HL-60 (cell line): ENCODE results near the gene SPAG17.

Source experiments
- DNase-seq, 2 experiments: peaks; one replicate each; pipeline ENCODE4 v3.0.0-alpha.2; 2010 to 2020; ENCODE audit warnings: low read depth in 1 of 2, low spot score in 1 of 2
- H3K27ac ChIP-seq: fragments of 250-450 bp; sonication (Bioruptor Pico); replicated peaks from 2 replicates; pipeline ENCODE4 v1.5.1; 2020; ENCODE audit warnings: mild to moderate bottlenecking, moderate library complexity
- H3K27me3 ChIP-seq: fragments of 250-450 bp; sonication (Bioruptor Pico); 2 replicates; pipeline ENCODE4 v1.5.1; 2021; ENCODE audit warnings: mild to moderate bottlenecking, moderate library complexity; ENCODE audit not compliant: insufficient read depth, poor library complexity, severe bottlenecking
- H3K4me3 ChIP-seq: replicated peaks from 2 replicates; pipeline ENCODE4 v1.5.1; 2011; ENCODE audit warnings: mild to moderate bottlenecking, control low read depth, low read length; ENCODE audit not compliant: insufficient read depth
- GABPA ChIP-seq: IDR thresholded peaks from 2 replicates; pipeline ENCODE4 v1.6.1; 2012; ENCODE audit warnings: low read depth
- POLR2AphosphoS5 ChIP-seq: IDR thresholded peaks from 2 replicates; pipeline ENCODE4 v1.6.1; 2012; ENCODE audit warnings: low read depth
- SPI1 ChIP-seq: IDR thresholded peaks from 2 replicates; pipeline ENCODE4 v1.6.1; 2012; ENCODE audit warnings: low read depth, mild to moderate bottlenecking, borderline replicate concordance
- TF ChIP-seq, protein P1 (sequence below): IDR thresholded peaks from one replicate; pipeline ENCODE4 v1.5.1; 2011; ENCODE audit warnings: low read length, control low read depth, inconsistent platforms; ENCODE audit not compliant: insufficient read depth
- TF ChIP-seq, protein P2 (sequence below): IDR thresholded peaks from 2 replicates; pipeline ENCODE4 v1.6.1; 2012; ENCODE audit warnings: low read depth; ENCODE audit not compliant: insufficient replicate concordance

Gene SPAG17

GRCh38 chr1:118128761-118129160, 56.3 kb downstream of the SPAG17 start:
- DNase-seq = no peak
- H3K4me3 ChIP-seq = no peak overlapping the region
- H3K27me3 ChIP-seq = no peaks in the 10 kb centered on the region
- no peak overlapping the region for H3K27ac ChIP-seq
- TF ChIP-seq POLR2AphosphoS5 (no peak), SPI1 (no peak), GABPA (no peak)
- TF ChIP-seq, protein P1, sequence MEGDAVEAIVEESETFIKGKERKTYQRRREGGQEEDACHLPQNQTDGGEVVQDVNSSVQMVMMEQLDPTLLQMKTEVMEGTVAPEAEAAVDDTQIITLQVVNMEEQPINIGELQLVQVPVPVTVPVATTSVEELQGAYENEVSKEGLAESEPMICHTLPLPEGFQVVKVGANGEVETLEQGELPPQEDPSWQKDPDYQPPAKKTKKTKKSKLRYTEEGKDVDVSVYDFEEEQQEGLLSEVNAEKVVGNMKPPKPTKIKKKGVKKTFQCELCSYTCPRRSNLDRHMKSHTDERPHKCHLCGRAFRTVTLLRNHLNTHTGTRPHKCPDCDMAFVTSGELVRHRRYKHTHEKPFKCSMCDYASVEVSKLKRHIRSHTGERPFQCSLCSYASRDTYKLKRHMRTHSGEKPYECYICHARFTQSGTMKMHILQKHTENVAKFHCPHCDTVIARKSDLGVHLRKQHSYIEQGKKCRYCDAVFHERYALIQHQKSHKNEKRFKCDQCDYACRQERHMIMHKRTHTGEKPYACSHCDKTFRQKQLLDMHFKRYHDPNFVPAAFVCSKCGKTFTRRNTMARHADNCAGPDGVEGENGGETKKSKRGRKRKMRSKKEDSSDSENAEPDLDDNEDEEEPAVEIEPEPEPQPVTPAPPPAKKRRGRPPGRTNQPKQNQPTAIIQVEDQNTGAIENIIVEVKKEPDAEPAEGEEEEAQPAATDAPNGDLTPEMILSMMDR = no peak
- TF ChIP-seq, protein P2, sequence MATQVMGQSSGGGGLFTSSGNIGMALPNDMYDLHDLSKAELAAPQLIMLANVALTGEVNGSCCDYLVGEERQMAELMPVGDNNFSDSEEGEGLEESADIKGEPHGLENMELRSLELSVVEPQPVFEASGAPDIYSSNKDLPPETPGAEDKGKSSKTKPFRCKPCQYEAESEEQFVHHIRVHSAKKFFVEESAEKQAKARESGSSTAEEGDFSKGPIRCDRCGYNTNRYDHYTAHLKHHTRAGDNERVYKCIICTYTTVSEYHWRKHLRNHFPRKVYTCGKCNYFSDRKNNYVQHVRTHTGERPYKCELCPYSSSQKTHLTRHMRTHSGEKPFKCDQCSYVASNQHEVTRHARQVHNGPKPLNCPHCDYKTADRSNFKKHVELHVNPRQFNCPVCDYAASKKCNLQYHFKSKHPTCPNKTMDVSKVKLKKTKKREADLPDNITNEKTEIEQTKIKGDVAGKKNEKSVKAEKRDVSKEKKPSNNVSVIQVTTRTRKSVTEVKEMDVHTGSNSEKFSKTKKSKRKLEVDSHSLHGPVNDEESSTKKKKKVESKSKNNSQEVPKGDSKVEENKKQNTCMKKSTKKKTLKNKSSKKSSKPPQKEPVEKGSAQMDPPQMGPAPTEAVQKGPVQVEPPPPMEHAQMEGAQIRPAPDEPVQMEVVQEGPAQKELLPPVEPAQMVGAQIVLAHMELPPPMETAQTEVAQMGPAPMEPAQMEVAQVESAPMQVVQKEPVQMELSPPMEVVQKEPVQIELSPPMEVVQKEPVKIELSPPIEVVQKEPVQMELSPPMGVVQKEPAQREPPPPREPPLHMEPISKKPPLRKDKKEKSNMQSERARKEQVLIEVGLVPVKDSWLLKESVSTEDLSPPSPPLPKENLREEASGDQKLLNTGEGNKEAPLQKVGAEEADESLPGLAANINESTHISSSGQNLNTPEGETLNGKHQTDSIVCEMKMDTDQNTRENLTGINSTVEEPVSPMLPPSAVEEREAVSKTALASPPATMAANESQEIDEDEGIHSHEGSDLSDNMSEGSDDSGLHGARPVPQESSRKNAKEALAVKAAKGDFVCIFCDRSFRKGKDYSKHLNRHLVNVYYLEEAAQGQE = no peak

- no peaks in the 10 kb centered on the region for H3K27me3 ChIP-seq
- H3K27ac ChIP-seq = no peak overlapping the region
- no peak for TF ChIP-seq GABPA
- H3K4me3 ChIP-seq = no peak overlapping the region
- DNase-seq = no peak
Observed at GRCh38 chr1:118124064-118124463, 61.0 kb downstream of the SPAG17 start.

DNA sequence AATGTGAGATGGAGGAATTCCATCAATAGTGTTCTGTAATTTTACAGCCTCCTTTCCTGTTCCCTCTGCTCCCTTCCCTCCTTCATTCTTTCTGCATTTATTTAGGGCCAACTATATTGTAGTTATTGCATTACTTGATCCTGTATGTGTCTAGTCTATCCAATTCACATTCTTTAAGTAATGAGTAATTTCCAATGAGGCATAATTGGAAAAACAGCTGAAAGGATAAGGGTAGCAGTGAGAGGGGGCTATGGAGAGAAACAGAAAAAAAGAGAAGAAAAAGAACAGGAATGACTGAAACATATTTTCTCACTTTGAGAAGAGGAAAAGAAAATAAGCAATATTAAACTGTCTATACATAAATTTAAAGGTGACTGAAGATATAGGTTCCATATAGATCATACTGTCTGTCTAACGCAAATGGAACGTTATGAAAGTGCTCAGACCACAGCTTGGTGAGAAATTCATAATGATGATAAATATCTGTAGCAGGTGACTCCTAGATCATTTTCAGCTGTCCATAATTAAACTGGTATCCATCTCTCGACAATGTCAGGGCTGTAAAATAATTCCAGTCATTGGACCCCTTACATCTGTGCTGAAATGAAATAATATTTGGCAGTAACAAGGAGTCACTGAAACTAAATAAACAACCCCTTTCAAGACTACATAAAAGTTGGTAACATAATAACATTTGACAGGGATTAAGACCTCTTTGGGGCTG, 61.8 kb downstream of the SPAG17 start:
- H3K27ac ChIP-seq = no peak overlapping the region
- H3K27me3 ChIP-seq = no peaks in the 10 kb centered on the region
- no peak for DNase-seq
- TF ChIP-seq SPI1 (no peak), POLR2AphosphoS5 (no peak), GABPA (no peak)
- TF ChIP-seq, protein P1 = no peak
- TF ChIP-seq, protein P2 = no peak
- no peak overlapping the region for H3K4me3 ChIP-seq

DNA sequence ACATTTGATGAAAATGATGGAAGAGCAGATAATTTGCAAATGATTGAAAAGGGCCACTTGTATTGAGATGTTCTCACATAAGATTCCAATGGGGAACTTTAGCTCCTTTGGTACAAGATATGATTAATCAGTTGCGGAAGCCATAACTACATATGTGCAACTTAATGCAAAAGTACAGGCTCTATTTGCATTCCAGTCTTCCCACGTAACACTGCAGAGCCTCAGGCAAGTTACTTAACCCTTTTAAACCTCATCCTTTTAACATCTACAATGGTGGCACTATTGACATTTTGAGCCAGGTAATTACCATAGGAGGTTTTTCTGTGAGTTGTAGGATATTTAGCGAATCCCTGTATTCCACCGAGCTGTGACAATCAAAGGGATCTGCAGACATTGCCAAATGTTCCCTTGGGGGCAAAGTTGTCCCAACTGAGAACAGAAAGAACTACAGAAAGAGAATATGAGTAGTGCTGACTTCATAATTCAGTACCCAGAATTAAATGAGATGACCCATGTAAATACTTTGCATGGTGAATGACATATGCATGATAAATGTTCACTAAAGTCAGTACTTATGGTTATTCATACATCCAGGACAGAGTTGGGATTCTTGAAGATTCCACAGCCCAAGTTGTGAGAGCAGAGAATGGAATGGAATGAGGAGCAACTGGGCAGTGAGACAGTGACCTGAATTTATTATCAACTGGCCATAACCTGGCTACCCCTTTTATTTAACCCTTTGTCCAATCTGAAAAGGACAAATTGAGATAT, 62.6 kb downstream of the SPAG17 start:
- Histone ChIP-seq H3K4me3 (no peak overlapping the region), H3K27me3 (no peaks in the 10 kb centered on the region), H3K27ac (no peak overlapping the region)
- TF ChIP-seq SPI1 = no peak
- TF ChIP-seq, protein P1 = no peak
- TF ChIP-seq POLR2AphosphoS5 = no peak
- TF ChIP-seq, protein P2 = no peak
- TF ChIP-seq GABPA = no peak
- DNase-seq = no peak
